HCT116 (cell line): ENCODE results near the gene MDM4.

Experiments used
- CTCF ChIP-seq, 3 experiments: fragments of 200-600 bp in 1 of 3; sonication (generic) in 1 of 3; IDR thresholded peaks in 2 of 3; conservative IDR thresholded peaks in 1 of 3; 2 replicates each; pipeline ENCODE4 v1.5.1; 2012 to 2017; ENCODE audit warnings: low read depth in 2 of 3, low read length in 2 of 3, antibody characterized with exemption in 1 of 3, borderline replicate concordance in 1 of 3, control low read depth in 1 of 3, mild to moderate bottlenecking in 1 of 3, mixed read lengths in 1 of 3, mixed run types in 1 of 3, moderate library complexity in 1 of 3; ENCODE audit not compliant: insufficient read depth in 1 of 3
- EZH2 ChIP-seq: fragments of 200-600 bp; sonication (generic); IDR thresholded peaks from 2 replicates; pipeline ENCODE4 v1.6.1; 2017; ENCODE audit warnings: antibody characterized with exemption, mixed run types
- FOSL1 ChIP-seq: IDR thresholded peaks from 2 replicates; pipeline ENCODE4 v1.6.1; 2012; ENCODE audit warnings: low read depth
- SP1 ChIP-seq: IDR thresholded peaks from 2 replicates; pipeline ENCODE4 v1.6.1; 2012; ENCODE audit warnings: low read depth
- TF ChIP-seq, protein P1 (sequence below): IDR thresholded peaks from 2 replicates; pipeline ENCODE4 v1.6.1; 2012

DNA sequence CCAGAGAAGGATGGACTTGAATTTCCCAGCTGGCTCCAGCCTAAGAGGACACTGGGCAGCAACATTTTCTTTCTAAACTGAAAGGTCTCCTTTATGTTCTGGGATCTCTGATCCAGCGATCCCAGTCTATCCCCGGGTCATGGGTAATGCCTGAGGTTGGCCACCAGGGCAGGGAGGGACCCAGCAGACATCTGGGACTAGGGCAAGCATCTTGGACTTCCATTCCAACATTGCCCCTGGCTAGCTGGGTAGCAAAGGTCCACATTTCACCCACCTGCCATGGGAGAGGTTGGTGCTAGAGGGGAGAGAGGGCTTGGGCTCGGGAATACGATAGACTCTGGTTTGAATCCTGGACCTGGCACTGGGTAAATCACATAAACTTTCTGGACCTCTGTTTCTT is 84.8 kb downstream of the MDM4 start:
- TF ChIP-seq SP1 (no peak), FOSL1 (no peak), CTCF (IDR thresholded peaks at IDR 0.05 in 2 of 3, conservative IDR thresholded peaks at IDR 0.05 in 1 of 3; ENCODE audit: borderline replicate concordance in 1 of 3, insufficient read depth in 1 of 3, low read depth in 2 of 3, low read length in 2 of 3) (peak in 2 of 3 experiments; percentile 50 to 58; a peak in 4 of 6 replicates), EZH2 (no peak)
- TF ChIP-seq, protein P1, sequence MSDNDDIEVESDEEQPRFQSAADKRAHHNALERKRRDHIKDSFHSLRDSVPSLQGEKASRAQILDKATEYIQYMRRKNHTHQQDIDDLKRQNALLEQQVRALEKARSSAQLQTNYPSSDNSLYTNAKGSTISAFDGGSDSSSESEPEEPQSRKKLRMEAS: no peak
